HG03378 (cell line): ENCODE measurements around the gene KLHL20.
"Not testable (repeated sequence)": the region's sequence is repeated elsewhere in the genome, so short reads cannot be mapped to it uniquely, and the experiment has no call there.

Experiments used
- ATAC-seq: cut with Tn5 transposase; IDR thresholded peaks from one replicate; pipeline ENCODE4 v1.9.1; 2021; ENCODE audit warnings: mild to moderate bottlenecking, moderate library complexity; ENCODE audit not compliant: unreplicated experiment

The KLHL20 gene, protein sequence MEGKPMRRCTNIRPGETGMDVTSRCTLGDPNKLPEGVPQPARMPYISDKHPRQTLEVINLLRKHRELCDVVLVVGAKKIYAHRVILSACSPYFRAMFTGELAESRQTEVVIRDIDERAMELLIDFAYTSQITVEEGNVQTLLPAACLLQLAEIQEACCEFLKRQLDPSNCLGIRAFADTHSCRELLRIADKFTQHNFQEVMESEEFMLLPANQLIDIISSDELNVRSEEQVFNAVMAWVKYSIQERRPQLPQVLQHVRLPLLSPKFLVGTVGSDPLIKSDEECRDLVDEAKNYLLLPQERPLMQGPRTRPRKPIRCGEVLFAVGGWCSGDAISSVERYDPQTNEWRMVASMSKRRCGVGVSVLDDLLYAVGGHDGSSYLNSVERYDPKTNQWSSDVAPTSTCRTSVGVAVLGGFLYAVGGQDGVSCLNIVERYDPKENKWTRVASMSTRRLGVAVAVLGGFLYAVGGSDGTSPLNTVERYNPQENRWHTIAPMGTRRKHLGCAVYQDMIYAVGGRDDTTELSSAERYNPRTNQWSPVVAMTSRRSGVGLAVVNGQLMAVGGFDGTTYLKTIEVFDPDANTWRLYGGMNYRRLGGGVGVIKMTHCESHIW

DNA sequence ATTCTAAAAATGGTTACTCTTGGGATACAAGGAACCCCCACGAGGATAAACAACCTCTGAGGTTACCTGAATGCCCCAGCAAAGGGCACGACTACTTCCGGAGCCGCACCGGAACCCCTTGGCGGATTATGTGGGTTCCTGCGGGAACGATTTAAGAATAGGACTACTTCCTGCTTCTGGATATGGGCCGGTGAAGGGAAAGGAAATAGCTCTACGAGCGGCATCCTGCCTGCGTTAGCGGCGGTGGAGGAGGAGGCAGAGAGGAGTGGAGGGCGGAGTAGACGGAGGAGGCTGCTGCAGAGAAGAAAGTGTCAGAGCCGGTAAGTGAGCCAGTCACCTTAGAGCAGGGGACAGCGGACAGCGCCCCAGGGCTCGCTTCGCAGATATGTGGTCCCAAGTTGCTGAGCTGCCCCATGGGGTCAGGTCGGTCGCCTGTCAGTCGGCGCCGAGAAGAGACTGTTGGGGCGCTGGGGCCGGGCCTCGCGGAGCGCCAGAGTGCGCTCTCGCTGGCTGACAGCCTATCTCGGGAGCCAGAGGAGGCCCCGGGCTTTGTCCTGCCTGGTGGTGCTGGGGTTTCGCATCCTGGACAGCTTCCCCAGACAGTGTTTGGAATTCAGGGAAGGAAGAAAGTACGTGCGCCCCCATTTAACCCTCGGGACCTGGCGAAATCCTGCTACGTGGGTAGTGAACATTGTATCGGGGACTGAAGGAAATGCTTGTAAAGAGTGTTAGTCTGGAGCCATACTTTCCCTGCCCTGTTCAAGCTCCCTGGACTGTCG lies at the start of gene KLHL20:
KLHL20 (plus strand) TSS at position 223 of the 779 bp plus-strand sequence. CDS start 1,063 bp downstream, outside the sequence.
- peak; percentile 94 for ATAC-seq

DNA sequence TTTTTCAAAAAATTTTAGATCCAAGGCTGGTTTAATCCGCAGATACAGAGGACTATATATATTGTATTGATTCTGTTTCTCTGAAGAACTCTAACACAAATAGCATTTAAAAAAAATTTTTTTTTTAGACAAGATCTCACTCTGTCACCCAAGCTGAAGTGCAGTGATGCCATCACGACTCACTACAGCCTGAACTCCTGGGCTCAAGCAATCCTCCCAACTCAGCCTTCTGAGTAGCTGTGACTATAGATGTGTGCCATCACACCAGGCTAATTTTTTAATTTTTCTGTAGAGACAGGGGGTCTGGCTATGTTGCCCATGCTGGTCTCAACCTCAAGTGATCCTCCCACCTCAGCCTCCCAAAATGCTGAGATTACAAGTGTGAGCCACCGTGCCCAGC lies 48.1 kb upstream of the KLHL20 start:
- no peak for ATAC-seq

DNA sequence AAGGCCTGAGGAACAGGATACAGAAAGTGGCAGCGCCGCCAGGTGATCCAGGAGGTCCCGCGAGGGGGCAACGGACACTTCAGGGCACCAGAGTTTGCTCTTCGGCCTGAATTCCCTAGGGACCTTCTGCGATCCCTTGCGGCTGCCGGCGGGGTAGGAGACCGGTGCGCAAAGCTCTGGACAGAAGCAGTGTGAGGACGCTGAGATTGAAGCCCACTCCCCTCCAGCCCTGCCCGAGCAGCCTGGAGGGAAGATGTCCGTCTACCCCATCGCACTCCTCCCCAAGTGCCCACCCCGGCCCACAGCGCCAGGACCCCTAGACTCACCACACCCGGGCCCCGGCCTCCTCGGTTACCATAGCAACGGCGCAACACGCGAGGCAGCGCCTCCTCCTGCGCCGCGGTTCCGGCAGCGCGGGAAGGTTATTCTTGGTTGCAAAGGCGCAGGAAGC lies 45.3 kb upstream of the KLHL20 start, which contains the start of gene ANKRD45:
ANKRD45 (minus strand) TSS at position 361 of the 451 bp plus-strand sequence. CDS start 10,433 bp downstream, outside the sequence.
- no peak for ATAC-seq

DNA sequence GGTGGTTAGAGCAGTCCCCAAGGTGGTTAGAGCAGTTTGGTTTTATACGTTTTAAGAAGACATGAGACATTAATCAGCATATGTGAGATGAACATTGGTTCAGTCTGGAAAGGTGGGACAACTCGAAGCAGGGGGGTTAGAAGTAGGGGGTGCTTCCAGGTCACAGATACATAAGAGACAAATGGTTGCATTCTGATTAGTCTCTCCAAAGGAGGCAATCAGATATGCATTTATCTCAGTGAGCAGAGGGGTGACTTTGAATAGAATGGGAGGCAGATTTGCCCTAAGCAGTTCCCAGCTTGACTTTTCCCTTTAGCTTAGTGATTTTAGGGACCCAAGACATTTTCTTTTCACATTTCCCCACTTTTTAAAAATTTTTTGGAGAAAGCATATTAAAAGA lies 40.3 kb upstream of the KLHL20 start:
- not testable (repeated sequence) for ATAC-seq

DNA sequence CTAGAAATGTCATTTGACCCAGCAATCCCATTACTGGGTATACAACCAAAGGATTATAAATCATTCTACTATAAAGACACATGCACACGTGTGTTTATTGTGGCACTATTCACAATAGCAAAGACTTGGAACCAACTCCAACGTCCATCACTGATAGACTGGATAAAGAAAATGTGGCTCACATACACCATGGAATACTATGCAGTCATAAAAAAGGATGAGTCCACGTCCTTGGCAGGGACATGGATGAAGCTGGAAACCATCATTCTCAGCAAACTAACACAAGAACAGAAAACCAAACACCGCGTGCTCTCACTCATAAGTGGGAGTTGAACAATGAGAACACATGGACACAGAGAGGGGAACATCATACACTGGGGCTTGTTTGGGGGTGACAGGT lies 34.6 kb upstream of the KLHL20 start:
- not testable (repeated sequence) for ATAC-seq

DNA sequence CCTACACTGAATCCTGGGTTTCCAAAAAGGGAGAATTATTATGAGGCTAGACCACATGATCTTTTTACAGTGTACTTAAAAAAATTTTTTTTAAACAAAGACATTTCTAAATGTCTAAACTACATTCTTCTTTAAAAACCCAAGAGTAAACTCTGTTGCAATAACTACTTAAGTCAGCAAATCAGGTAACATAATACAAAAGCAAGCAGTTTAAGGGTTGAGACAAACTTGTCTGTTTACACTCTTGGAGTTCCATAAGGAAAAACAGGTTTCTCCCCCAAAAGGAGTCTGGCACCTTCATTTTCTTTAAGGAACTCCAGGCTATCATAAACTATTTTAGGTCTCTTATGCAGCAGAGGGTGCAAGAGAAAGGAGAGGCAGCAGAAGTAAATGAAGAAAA lies 32.6 kb upstream of the KLHL20 start:
- no peak for ATAC-seq

DNA sequence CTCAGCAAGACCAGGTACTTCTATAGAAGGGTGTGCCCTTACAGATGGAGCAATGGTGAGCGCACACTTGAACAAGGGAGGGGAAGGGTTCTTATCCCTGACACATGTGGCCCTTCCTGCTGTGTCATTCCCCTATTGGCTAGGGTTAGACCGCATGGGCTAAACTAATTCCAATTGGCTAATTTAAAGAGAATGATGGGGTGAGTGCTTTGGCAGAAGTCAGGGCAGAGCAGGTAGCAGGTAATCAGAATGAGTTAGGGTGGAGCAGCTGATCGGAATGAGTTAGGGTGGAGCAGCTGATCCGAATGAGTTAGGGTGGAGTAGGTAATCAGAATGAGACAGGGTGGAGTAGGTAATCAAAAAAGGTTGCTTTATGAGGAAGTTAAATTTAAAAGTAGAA lies 30.9 kb upstream of the KLHL20 start:
- ATAC-seq = not testable (repeated sequence)

DNA sequence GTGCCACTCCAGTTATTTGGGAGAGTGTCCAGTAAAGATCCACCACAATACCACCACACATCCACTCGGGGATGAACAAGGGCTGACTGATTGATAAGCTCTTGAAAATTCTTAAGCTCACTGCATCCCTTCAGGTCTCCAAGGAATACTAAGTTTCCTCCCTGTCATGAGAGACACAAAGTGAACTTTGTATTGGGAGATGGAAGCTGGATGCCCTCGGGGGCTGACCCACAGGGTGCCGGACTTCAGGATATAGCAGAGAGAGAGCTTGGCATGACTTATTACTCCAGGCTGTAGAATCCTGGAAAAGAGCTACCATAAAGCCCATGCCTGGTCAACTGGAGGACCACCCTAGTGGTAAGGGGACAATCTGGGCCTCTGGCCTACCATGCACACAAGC lies 29.7 kb upstream of the KLHL20 start:
- ATAC-seq = not testable (repeated sequence)

DNA sequence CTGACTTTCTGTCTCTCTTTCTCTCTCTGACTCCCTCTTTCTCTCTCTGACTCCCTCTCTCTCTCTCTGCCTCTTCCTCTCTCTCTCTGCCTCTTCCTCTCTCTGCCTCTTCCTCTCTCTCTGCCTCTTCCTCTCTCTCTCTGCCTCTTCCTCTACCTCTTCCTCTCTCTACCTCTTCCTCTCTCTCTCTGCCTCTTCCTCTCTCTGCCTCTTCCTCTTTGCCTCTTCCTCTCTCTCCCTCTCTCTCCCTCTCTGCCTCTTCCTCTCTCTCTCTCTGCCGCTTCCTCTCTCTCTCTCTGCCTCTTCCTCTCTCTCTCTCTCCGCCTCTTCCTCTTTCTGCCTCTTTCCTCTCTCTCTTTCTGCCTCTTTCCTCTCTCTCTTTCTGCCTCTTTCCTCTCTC lies 26.5 kb upstream of the KLHL20 start:
- no peak for ATAC-seq

DNA sequence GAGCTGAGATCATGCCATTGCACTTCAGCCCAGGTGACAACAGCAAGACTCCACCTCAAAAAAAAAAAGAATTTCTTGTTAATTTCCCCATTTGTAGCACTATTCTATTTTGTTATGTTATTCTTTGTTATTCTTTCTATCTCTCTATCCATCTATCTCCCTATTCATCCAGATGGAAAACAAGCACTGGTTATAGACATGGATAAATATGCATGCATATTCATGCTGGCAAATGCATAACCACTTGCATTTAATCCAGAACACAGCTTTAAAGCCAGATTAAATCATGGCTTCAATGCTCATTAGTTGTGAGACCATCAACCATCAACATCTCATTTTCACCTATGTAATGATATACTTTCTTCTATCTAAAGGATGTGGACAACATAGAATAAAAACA lies 21.5 kb upstream of the KLHL20 start:
- ATAC-seq = no peak

DNA sequence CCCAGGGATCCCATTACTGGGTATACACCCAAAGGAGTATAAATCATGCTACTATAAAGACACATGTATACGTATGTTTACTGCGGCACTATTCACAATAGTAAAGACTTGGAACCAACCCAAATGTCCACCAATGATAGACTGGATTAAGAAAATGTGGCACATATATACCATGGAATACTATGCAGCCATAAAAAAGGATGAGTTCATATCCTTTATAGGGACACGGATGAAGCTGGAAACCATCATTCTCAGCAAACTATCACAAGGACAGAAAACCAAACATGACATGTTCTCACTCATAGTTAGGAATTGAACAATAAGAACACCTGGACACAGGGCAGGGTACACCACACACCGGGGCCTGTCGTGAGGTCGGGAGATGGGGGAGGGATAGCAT lies 13.5 kb upstream of the KLHL20 start:
- not testable (repeated sequence) for ATAC-seq

DNA sequence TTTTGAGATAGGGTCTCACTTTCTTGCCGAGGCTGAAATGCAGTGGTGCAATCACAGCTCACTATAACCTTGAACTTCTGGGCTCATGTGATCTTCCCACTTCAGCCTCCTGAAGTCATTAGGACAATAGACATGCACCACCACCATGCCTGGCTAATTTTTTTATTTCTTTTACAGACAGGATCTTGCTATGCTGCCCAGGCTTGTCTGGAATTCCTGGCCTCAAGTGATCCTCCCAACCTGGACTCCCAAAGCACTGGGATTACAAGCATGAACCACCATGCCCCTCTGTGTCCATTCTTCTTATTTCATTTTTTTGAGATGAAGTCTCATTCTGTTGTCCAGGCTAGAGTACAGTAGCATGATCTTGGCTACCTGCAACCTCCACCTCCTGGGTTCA lies 12.0 kb upstream of the KLHL20 start:
- no peak for ATAC-seq

DNA sequence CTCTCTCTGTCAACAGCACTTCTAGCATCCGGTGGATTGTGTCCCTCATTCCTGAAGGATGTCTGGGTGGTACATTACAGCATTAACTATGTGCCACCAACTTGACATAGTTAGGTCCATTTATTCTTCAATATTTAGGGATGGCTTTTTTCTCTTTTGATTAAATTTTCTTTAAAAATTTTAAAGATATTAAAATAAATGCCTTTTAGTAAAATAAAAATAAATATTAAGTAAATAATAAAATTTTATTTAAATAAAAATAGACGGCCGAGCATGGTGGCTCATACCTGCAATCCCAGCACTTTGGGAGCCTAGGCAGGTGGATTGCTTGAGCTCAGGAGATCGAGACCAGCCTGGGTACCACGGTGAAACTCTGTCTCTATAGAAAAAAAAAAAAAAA lies 9.7 kb upstream of the KLHL20 start:
- ATAC-seq = no peak

DNA sequence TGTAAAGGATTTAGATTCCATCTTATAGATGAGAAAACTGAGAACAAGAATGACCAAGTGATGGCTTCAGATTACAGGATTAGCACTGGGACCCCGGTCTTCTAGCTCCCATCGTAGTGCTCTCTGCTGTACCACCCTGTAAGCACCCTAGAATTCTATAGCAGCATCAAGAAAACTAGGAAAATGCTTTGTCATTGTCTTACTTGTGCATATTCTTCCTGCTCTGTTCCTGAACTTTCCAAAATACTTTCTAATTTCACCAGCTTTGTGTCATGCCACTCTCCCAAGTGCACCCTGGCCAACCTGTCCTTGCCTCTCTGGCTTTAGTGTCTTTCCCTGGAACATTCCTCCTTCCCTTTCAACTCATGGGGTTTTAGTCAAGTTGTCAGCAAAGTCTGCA lies 6.0 kb upstream of the KLHL20 start:
- no peak for ATAC-seq

DNA sequence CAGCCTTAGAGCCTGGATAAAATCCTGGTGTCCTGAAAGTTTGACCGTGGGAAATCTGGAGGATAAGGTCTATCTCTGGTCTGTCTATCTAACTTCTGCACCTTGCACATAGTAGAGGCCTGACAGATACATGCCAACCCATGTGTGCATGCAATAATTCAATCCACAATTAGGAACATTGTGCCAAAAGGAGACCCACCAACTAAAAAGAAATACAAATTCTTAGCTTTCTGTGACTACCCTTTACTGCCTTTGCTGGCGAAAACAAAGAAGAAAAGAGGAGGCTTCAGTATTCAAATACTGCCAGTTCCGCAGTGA lies 381 bp upstream of the KLHL20 start:
- ATAC-seq = no peak

DNA sequence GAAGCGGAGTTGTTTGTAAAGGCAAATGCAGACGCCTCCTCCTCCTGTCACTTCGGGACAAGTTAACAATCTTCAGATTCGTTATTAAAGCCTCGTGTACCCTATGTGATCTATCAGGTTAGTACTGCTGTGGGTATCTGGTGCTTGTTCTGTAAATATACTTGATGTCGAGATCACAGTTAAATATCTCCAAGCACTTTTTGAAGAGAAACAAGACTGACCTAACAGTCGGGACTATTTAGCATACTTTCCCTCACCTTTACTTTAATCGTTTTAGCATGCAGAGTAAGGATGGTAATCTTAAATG lies 710 bp downstream of the KLHL20 start:
- peak; percentile 12 for ATAC-seq

DNA sequence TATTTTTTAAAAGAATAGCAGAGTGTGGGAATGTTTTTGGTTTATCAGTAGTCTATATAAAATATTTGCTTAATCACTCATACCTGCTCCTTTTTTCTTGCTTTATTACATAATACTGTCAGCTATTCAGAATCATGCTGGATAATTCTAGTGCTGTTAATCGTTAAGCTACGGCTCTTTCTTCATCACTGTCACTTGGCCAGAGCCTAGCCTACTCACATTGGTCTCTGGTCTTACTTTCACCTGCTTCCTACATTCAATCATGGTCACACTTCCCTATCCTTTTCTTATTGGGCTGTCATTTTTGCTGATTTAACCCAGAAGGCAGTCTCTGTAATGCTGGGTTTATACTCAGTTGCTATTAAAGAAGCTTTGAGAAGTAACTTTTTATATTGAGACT lies 2.5 kb downstream of the KLHL20 start:
- no peak for ATAC-seq

DNA sequence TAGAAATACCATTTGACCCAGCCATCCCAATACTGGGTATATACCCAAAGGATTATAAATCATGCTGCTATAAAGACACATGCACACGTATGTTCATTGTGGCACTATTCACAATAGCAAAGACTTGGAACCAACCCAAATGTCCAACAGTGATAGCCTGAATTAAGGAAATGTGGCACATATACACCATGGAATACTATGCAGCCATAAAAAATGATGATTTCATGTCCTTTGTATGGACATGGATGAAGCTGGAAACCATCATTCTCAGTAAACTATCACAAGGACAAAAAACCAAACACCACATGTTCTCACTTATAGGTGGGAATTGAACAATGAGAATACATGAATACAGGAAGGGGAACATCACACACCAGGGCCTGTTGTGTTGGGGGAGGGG lies 16.6 kb downstream of the KLHL20 start:
- ATAC-seq = not testable (repeated sequence)

DNA sequence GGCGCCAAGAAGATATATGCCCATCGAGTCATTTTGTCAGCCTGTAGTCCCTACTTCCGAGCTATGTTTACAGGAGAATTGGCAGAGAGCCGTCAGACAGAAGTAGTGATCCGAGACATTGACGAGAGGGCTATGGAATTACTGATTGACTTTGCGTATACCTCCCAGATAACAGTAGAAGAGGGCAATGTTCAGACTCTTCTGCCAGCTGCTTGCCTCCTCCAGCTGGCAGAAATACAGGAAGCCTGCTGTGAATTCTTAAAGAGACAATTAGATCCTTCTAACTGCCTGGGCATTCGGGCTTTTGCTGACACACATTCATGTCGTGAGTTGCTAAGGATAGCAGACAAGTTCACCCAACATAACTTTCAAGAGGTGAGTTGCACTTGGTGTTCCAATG lies 19.1 kb downstream of the KLHL20 start:
- ATAC-seq = no peak

DNA sequence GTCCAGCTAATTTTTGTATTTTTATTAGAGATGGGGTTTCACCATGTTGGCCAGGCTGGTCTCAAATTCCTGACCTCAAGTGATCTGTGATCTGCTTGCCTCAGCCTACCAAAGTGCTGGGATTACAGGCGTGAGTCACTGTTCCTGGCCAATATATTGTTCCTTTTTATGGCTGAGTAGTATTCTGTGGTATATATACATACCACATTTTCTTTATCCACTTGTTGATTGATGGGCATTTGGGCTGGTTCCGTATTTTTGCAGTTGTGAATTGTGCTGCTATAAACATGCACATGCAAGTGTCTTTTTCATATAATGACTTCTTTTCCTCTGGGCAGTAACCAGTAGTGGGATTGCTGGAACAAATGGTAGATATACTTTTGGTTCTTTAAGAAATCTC lies 21.3 kb downstream of the KLHL20 start:
- not testable (repeated sequence) for ATAC-seq

DNA sequence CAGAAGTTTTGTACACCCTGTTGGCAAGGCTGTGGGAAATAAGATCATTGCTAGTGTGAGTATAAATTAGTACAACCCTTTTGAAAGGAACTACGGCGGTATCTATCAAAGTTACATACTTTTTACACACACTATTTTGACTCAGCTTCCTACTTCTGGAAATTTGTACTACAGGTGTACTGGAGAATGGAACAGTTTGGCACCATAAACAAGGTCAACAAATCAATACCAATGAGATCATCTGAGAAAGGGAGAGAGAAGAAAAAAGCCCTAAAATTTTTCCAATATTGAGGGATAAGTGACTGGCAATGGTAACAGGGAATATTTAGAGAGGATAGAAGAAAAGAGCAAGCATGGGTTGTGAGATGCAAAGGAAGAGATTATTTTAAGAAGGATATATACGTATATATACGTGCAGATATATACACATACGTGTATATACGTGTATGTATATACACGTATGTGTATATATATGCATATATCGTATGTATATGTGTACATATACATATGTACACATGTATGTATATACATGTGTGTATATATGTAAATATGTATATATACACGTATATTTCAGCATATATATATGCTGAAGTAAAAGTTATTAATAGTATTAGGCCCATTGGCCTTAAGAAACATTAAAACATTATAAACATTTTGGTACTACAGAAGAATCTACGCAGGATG lies 27.6 kb downstream of the KLHL20 start:
- no peak for ATAC-seq
